Measurements from ENCODE around the gene STRBP.

- TF ChIP-seq CTCF (IDR thresholded peaks at IDR 0.05; ENCODE audit: low read depth, low read length, poor library complexity, severe bottlenecking) (no peak), EZH2phosphoT487 (IDR thresholded peaks at IDR 0.05; ENCODE audit: borderline replicate concordance, low read length) (no peak)
These were observed 52.1 kb downstream of the STRBP start for GRCh38 chr9:123216251-123216797.

Data from DOHH2 (cell line).